NCI-H460 (cell line): Measurements from ENCODE around the gene GPX5. TPM values are rescaled to one million over a fixed set of nuclear protein-coding genes. Genes with fewer than 3 reads are reported as not detected.
"Not testable (repeated sequence)": the region's sequence is repeated elsewhere in the genome, so short reads cannot be mapped to it uniquely, and the experiment has no call there.

ENCODE experiments used
- DNase-seq: peaks from one replicate; pipeline ENCODE4 v3.0.0-alpha.2; 2016; ENCODE audit warnings: low read depth; ENCODE audit errors: extremely low read depth
- polyA plus RNA-seq: library from polyadenylated mRNA; depleted of rRNA; stranded (reverse); fragments of >200 nt; gene quantifications from 2 replicates; pipeline ENCODE4 v1.2.3, GENCODE V29; 2014; cell fraction: nucleus; rRNA removed
- total RNA-seq: library from RNA; depleted of rRNA; stranded (reverse); fragments of >200 nt; shearing (Covaris generic); gene quantifications from 2 replicates; pipeline ENCODE4 v1.2.3, GENCODE V29; 2014; rRNA removed

The GPX5 gene, protein sequence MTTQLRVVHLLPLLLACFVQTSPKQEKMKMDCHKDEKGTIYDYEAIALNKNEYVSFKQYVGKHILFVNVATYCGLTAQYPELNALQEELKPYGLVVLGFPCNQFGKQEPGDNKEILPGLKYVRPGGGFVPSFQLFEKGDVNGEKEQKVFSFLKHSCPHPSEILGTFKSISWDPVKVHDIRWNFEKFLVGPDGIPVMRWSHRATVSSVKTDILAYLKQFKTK
- not detected in 2 replicates for total RNA-seq
- polyA plus RNA-seq = not detected in 2 replicates

GRCh38 chr6:28525496-28526039 lies at the start of gene GPX5:
GPX5 (plus strand) TSS chr6:28525881; CDS start chr6:28526014, 133 bp downstream.
- DNase-seq = no peak

DNA sequence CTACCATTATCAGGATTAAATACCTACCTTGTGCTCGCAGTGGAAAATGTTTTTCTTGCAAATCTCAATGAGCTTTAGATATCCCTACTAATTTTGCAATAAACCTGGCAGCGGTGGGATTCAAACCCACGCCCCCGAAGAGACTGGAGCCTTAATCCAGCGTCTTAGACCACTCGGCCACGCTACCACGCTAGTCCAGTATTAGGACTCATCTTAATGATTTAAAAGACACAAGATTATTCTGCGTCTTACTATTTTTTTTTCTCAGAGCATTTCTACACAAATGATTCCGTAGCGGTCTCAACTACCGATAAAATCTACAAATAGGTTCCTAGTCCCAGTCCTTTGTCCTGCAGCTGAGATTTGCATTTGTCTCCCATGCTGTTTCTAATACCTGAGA lies 47.2 kb upstream of the GPX5 start:
- no peak for DNase-seq

DNA sequence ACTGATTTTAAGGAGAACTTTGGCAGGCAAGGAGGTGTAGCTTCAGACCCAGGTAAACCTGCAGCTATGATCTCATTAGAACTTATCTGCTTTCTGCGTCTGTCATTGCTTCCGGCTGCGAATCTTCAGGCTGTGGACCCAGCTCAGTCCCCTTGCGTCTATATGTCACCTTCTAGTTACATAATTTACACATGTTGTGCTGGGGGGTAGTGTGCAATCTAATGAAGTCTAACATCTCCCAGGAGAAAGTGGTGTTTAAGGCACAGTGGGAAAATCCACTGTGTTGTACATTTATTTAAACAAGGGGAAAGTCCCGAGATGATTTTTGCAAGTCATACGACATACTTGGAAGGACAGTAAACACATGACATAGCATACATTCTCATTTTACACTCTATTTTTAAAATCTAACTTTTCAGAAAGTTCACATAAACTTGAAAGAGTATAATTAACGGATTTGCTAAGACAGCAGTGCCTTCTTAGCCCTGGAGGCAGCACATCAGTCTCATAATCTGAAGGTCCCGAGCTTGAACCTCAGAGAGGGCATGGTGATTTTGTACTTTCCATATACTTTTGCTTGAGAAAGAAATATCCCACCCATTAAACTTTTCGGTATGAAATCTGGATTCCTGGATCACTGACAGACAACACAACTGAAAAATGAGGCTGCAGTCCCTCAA lies 45.3 kb upstream of the GPX5 start:
- no peak for DNase-seq

DNA sequence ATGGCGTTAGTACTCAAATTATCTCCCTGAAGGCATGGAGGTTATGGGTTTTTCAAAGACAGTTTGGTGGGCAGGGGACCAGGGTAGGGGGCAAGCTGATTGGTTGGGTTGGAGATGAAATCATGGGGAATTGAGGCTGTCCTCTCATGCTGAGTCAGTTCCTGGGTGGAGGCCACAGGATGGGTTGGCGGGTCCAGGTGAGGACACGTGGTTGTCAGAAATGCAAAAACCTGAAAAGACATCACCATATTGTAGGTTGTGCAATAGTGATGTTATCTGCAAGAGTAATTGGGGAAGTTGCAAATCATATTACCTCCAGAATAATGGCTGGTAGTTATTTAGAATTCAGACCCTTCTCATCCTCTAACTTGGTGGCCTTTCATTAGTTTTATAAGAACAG lies 40.2 kb upstream of the GPX5 start:
- DNase-seq = no peak

DNA sequence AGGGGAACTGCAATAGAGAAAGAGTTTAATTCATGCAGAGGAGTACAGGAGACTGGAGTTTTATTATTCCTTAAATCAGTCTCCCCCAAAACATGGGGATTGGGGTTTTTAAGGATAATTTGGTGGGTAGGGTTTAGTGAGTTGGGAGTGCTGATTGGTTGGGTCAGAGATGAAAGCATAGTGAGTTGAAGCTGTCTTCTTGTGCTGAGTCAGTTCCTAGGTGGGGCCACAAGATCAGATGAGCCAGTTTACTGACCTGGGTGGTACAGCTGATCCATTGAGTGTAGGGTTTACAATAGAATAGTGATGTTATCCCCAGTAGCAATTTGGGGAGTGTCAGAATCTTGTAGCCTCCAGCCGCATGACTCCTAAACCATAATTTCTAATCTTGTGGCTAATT lies 39.1 kb upstream of the GPX5 start:
- no peak for DNase-seq

DNA sequence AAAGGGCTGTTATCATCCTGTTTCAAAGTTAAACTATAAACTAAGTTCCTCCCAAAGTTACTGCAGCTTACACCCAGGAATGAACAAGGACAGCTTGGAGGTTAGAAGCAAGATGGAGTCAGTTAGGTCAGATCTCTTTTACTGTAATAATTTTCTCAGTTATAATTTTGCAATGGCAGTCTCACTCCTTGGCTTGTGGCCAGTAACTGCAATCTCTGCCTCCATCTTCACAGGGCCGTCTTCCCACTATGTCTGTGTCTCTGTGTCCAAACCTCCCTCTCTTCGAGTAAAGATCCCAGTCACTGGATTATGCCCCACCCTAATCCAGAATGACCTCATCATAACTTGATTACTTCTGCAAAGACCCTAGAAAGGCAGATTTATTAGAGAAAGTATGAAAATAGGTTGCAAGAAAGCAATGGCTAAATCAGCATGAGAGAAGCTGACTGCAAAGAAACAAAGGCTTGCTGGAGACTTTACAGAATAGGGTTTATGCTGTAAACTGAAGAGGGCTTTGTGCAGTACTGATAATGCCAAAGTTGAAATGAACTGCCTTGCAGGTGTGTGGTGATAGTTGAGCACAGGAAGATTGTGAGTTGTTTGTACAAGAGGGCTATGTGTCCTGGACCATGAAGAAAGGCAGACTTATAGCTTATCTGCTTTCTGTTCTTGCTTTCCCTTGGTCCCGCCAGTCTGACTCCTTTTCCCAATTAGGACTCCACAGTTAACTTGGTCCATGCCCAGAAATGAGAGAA lies 38.5 kb upstream of the GPX5 start:
- DNase-seq = no peak

GRCh38 chr6:28488916-28489365 lies 36.7 kb upstream of the GPX5 start:
- peak; percentile 74 for DNase-seq

GRCh38 chr6:28489366-28490204 lies 36.1 kb upstream of the GPX5 start:
- DNase-seq = peak; percentile 84

GRCh38 chr6:28490205-28490890 lies 35.3 kb upstream of the GPX5 start:
- DNase-seq = no peak

DNA sequence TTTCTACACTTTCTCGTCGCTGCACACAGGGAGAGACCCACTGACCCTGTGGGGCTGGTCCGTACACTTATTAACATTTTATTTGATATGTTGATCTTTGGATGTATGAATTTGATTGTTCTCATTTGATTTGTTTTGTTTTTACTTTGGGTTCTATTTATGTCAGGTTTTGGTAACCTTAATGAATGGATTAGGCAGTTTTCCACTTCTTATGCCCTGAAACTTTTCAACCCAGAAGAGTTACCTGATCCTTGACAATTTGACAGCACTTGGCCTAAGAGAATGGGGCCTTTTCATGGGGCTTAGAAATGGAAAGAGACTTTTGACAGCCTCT lies 33.7 kb upstream of the GPX5 start:
- no peak for DNase-seq

DNA sequence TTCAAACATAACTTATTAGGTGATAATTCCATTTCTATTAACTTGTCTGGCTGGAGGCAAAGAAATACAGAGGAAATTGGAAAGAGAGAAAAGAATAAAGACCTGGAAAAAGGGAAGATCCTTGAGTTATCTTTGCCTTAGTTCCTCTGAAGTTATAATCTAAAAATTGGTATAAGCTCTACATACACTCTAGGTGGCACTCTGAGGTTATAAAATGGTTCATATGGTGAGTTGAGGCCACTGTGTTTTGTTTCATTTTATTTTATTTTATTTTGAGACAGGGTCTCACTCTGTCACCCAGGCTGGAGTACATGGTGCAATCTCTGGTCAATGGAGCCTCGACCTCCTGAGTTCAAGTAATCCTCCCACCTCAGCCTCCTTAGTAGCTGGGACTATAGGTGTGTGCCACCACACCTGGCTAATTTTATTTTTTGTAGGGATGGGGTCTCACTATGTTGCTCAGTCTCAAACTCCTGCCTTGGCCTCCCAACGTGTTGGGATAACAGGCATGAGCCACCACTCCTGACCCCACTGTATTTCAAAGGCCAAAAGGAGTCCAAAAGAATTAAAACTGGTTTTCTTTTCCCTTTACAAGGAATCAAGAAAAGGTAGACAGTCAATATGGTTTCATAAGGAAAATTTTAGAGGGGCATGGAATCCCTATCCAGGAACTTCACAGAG lies 29.4 kb upstream of the GPX5 start:
- no peak for DNase-seq

GRCh38 chr6:28497306-28497705 lies 28.4 kb upstream of the GPX5 start:
- DNase-seq = no peak

DNA sequence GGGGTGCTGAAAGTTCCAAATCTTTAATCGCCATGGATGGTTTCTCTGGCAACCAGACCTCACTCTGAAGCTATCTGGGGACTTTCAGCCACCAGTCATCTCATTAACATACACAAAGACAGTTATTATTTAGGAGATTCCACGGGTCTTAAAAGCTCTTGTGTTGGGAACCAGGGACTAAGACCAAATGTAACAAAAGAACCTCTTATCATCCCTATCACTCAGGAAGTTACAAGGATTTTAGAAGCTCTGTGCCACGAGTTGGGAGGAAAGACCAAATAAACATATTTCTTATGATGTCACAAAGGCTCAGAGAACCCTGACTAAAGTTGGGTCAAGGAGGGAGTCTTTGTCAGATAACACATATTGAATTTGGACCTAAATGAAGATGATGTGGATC lies 27.8 kb upstream of the GPX5 start:
- no peak for DNase-seq

DNA sequence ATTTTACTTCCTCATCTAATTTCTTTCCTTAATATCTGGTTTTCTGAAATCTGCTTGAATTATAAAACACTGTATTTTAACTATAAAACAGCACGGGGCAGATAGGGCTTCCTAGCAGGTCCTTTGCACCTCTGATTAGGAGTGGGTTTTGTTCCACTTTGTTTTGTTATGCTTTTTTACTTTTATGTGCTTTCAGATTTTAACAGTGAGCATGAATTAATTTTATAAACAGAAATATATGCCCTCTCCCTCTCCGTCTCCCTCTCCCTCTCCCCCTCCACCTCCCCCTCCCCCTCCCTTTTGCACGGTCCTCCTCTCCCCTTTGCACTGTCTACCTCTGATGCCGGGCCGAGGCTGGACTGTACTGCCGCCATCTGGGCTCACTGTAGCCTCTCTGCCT lies 24.4 kb upstream of the GPX5 start:
- no peak for DNase-seq

GRCh38 chr6:28502136-28502535 lies 23.5 kb upstream of the GPX5 start:
- not testable (repeated sequence) for DNase-seq

GRCh38 chr6:28502709-28503305 lies 22.9 kb upstream of the GPX5 start:
- not testable (repeated sequence) for DNase-seq

- DNase-seq = no peak
These were observed 19.9 kb upstream of the GPX5 start for GRCh38 chr6:28505733-28506132.

GRCh38 chr6:28506807-28507475 lies 18.7 kb upstream of the GPX5 start:
- DNase-seq = no peak
